Activated naive CD8-positive, alpha-beta T cell treated with anti-CD3 and anti-CD28 coated beads, Interleukin-2, amount 10 ng/mL, durations not matched to agents 7 days and 5 days (primary cell): ENCODE data around the gene DHRSX. TPM values are rescaled to one million over a fixed set of nuclear protein-coding genes. Genes with fewer than 3 reads are reported as not detected.
A peak's percentile ranks its signal among the peaks of the same experiment; 100 is the strongest.

Experiments
- ATAC-seq: fragments of 150-1000 bp; cut with Tn5 transposase; one replicate; pipeline ENCODE4 v1.10.0; 2021; ENCODE audit warnings: low read depth, moderate library complexity
- POLR2A ChIA-PET: fragments of 350-600 bp; sonication (Branson Sonifier 250); formaldehyde crosslinking; loops from one replicate; lab custom pipeline; 2021; ENCODE audit warnings: antibody characterized with exemption; lab: Charles Lee
- DNase-seq: peaks from one replicate; pipeline ENCODE4 v3.0.0; 2021
- H3K27ac Mint-ChIP-seq: one replicate; pipeline ENCODE4 v1.8.0; 2022; ENCODE audit warnings: mild to moderate bottlenecking, mixed read lengths
- H3K27me3 Mint-ChIP-seq: one replicate; pipeline ENCODE4 v1.8.0; 2022; ENCODE audit warnings: mild to moderate bottlenecking, moderate library complexity, mixed read lengths
- H3K36me3 Mint-ChIP-seq: one replicate; pipeline ENCODE4 v1.8.0; 2021; ENCODE audit warnings: mild to moderate bottlenecking, mixed read lengths
- H3K4me1 Mint-ChIP-seq: one replicate; pipeline ENCODE4 v1.8.0; 2021; ENCODE audit warnings: mixed read lengths
- H3K4me3 Mint-ChIP-seq: one replicate; pipeline ENCODE4 v1.8.0; 2022; ENCODE audit warnings: mild to moderate bottlenecking, moderate library complexity, mixed read lengths
- H3K9me3 Mint-ChIP-seq: one replicate; pipeline ENCODE4 v1.8.0; 2021; ENCODE audit warnings: mixed read lengths
- total RNA-seq, 2 experiments: library from RNA; stranded (reverse); gene quantifications; one replicate each; pipeline ENCODE4 v1.2.3, GENCODE V29; 2021

Gene DHRSX, protein sequence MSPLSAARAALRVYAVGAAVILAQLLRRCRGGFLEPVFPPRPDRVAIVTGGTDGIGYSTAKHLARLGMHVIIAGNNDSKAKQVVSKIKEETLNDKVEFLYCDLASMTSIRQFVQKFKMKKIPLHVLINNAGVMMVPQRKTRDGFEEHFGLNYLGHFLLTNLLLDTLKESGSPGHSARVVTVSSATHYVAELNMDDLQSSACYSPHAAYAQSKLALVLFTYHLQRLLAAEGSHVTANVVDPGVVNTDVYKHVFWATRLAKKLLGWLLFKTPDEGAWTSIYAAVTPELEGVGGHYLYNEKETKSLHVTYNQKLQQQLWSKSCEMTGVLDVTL
- 10 to 100 TPM; 17.0 to 18.1 TPM for total RNA-seq

GRCh38 chrX:2500803-2501558 lies at the start of gene DHRSX, which contains the start of gene ZBED1:
Gene DHRSX (minus strand): TSS chrX:2500976. CDS start chrX:2500925, 51 bp downstream.
Gene ZBED1 (minus strand): TSS chrX:2500976. CDS start chrX:2490719, 10,257 bp downstream.
- H3K27me3 Mint-ChIP-seq = no peaks in the 10 kb centered on the region
- DNase-seq (peak; percentile 79), ATAC-seq (peak; percentile 81)
- H3K4me3 Mint-ChIP-seq = peak within 1 kb of the TSS; percentile 84
- H3K27ac Mint-ChIP-seq = peak within 1 kb of the TSS; percentile 87
- no peaks in the 10 kb centered on the region for H3K9me3 Mint-ChIP-seq
- POLR2A ChIA-PET = no interaction called here
- peaks cover 23% of the 10 kb centered on the region for H3K4me1 Mint-ChIP-seq
- no peaks in the 10 kb centered on the region for H3K36me3 Mint-ChIP-seq

DNA sequence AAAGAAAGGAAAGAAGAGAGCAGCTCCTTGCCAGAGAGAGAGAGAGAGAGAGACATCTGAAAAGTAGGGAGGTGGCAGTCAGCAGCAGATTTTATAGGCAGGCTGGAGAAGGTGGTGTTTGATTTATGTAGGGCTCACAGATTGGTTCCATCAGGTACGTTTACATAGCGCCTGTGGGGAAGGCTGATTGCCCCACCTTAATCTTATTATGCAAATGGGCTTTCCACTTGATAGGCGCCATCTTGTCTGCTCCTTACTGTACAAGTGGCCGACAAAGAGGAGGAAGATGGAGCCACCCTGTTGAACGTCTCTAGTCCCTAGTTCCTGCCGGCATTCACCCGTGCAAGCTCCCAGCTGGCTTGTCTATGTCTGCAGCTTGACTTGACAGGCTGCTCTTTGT lies 49.1 kb upstream of the DHRSX start:
- POLR2A ChIA-PET = no interaction called here
- H3K36me3 Mint-ChIP-seq = no peaks in the 10 kb centered on the region
- H3K4me3 Mint-ChIP-seq = no peak overlapping the region
- no peak for ATAC-seq
- H3K27me3 Mint-ChIP-seq = no peaks in the 10 kb centered on the region
- peaks cover 8% of the 10 kb centered on the region for H3K9me3 Mint-ChIP-seq
- no peak for DNase-seq
- no peaks in the 10 kb centered on the region for H3K4me1 Mint-ChIP-seq
- H3K27ac Mint-ChIP-seq = no peak overlapping the region

DNA sequence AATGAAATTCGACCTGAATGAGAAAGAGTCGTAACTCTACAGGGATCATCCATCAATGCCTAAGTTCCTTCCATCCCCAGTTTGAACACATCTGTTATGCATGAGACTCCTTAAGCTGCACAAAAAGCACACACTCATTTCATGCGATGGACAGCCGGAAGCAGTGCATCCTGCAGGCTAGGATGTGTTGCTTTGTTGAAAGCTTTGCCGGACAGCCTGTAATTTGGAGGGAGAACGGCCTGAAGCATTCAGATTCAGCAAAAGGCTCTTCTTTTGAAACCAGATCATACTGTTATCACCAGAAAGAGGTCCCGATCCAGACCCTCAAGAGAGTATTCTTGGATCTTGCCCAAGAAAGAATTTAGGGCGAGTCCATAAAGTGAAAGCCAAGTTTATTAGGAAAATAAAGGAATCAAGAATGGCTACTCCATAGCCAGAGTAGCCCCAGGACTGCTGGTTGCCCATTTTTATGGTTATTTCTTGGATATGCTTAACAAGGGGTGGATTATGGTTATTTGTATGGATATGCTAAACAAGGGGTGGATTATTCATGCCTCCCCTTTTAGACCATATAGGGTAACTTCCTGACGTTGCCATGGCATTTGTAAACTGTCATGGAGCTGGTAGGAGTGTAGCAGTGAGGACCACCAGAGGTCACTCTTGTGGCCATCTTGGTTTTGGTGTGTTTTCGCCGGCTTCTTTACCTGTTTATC lies 48.1 kb upstream of the DHRSX start:
- H3K9me3 Mint-ChIP-seq = peaks cover 6% of the 10 kb centered on the region
- H3K36me3 Mint-ChIP-seq = no peaks in the 10 kb centered on the region
- POLR2A ChIA-PET = no interaction called here
- DNase-seq (no peak), ATAC-seq (no peak)
- H3K4me3 Mint-ChIP-seq = no peak overlapping the region
- no peaks in the 10 kb centered on the region for H3K27me3 Mint-ChIP-seq
- H3K4me1 Mint-ChIP-seq = no peaks in the 10 kb centered on the region
- no peak overlapping the region for H3K27ac Mint-ChIP-seq

DNA sequence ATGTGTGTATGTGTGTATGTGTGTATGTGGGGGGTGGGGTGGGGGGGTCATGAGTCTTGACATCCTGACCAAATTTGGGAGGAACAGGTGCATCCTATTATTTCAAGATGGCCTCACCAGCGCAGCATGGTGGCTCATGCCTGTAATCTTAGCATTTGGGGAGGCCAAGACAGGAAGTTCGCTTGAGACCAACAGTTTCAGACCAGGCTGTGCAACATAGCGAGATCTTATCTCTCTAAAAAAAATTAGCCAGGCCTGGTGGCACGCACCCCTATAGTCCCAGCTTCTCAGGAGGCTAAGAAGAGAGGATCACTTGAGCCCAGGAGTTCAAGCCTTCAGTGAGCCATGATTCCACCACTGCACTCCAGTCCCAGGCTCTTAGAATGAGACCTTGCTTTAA lies 47.0 kb upstream of the DHRSX start:
- Mint-ChIP-seq H3K27me3 (no peaks in the 10 kb centered on the region), H3K4me1 (no peaks in the 10 kb centered on the region), H3K4me3 (no peak overlapping the region), H3K9me3 (peaks cover 6% of the 10 kb centered on the region), H3K36me3 (no peaks in the 10 kb centered on the region), H3K27ac (no peak overlapping the region)
- ATAC-seq (no peak), DNase-seq (no peak)
- POLR2A ChIA-PET = no interaction called here

- H3K4me1 Mint-ChIP-seq = no peaks in the 10 kb centered on the region
- POLR2A ChIA-PET = no interaction called here
- no peaks in the 10 kb centered on the region for H3K36me3 Mint-ChIP-seq
- peaks cover 6% of the 10 kb centered on the region for H3K9me3 Mint-ChIP-seq
- no peak overlapping the region for H3K27ac Mint-ChIP-seq
- no peak overlapping the region for H3K4me3 Mint-ChIP-seq
- ATAC-seq (no peak), DNase-seq (no peak)
- no peaks in the 10 kb centered on the region for H3K27me3 Mint-ChIP-seq
These were observed 45.7 kb upstream of the DHRSX start for GRCh38 chrX:2546496-2546895.

- H3K4me3 Mint-ChIP-seq = no peak overlapping the region
- H3K36me3 Mint-ChIP-seq = no peaks in the 10 kb centered on the region
- ATAC-seq = no peak
- H3K9me3 Mint-ChIP-seq = peaks cover 6% of the 10 kb centered on the region
- POLR2A ChIA-PET = no interaction called here
- H3K27ac Mint-ChIP-seq = no peak overlapping the region
- H3K4me1 Mint-ChIP-seq = no peaks in the 10 kb centered on the region
- no peak for DNase-seq
- no peaks in the 10 kb centered on the region for H3K27me3 Mint-ChIP-seq
These were observed 44.4 kb upstream of the DHRSX start for GRCh38 chrX:2545144-2545543.

DNA sequence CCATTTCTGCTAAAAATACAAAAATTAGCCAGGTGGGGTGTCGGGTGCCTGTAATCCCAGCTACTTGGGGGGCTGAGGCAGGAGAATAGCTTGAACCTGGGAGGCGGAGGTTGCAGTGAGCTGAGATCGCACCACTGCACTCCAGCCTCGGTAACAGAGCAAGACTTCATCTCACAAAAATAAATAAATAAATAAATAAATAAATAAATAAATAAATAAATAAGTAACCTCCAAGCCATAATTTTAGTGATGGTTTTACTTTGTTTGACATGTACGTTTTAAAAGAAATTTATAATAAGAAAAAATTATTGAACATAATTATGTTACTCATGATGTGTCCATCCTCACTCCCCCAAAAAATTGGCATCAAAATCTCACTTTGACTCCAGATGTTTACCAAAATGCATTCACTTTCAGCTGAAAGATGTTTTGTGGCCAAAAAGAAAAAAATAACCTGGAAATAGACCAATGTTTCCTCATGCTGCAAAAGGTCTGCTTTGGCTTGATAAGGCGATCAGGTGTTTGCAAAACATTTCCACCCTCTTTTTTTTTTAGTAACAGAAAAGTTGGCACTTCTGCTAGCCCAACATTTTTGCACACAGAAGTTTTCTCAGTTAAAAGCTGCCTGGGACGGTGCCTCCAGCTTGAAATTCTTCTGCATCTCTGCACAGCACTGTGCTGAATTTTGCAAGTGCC lies 42.2 kb upstream of the DHRSX start:
- Mint-ChIP-seq H3K36me3 (no peaks in the 10 kb centered on the region), H3K9me3 (peaks cover 3% of the 10 kb centered on the region), H3K4me1 (no peaks in the 10 kb centered on the region), H3K4me3 (no peak overlapping the region), H3K27ac (no peak overlapping the region), H3K27me3 (no peaks in the 10 kb centered on the region)
- POLR2A ChIA-PET = no interaction called here
- ATAC-seq (no peak), DNase-seq (no peak)

- H3K4me1 Mint-ChIP-seq = no peaks in the 10 kb centered on the region
- DNase-seq (no peak), ATAC-seq (no peak)
- H3K36me3 Mint-ChIP-seq = no peaks in the 10 kb centered on the region
- peaks cover 5% of the 10 kb centered on the region for H3K27me3 Mint-ChIP-seq
- H3K9me3 Mint-ChIP-seq = peaks cover 3% of the 10 kb centered on the region
- POLR2A ChIA-PET = no interaction called here
- no peak overlapping the region for H3K4me3 Mint-ChIP-seq
- H3K27ac Mint-ChIP-seq = no peak overlapping the region
These were observed 40.8 kb upstream of the DHRSX start for GRCh38 chrX:2541603-2542002.

- POLR2A ChIA-PET = no interaction called here
- Mint-ChIP-seq H3K9me3 (no peaks in the 10 kb centered on the region), H3K4me3 (no peak overlapping the region), H3K4me1 (no peaks in the 10 kb centered on the region), H3K36me3 (no peaks in the 10 kb centered on the region), H3K27me3 (peaks cover 5% of the 10 kb centered on the region), H3K27ac (no peak overlapping the region)
- ATAC-seq = no peak
- DNase-seq = no peak
These were observed 39.7 kb upstream of the DHRSX start for GRCh38 chrX:2540426-2540947.

DNA sequence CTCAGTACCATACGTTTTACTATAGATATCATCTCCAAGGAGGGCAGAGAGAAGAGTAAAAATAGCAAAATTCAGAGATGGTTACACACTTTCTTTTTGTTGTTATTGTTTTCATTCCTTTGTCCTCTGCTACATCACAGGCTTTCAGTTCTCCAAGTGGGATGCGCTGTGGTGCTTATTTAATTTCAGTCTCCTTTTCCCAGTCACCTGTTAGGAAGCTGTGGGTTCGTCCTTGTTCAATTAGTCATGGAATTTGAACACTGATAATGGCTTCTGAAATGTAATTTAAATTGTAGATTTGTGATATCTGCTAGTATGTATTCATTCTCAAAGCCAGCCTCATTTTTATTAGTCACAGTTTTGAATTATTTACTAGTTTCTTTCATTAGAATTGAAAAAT lies 38.8 kb upstream of the DHRSX start:
- Mint-ChIP-seq H3K36me3 (no peaks in the 10 kb centered on the region), H3K27ac (no peak overlapping the region), H3K27me3 (peaks cover 5% of the 10 kb centered on the region), H3K9me3 (no peaks in the 10 kb centered on the region), H3K4me3 (no peak overlapping the region), H3K4me1 (no peaks in the 10 kb centered on the region)
- POLR2A ChIA-PET = no interaction called here
- DNase-seq (no peak), ATAC-seq (no peak)

DNA sequence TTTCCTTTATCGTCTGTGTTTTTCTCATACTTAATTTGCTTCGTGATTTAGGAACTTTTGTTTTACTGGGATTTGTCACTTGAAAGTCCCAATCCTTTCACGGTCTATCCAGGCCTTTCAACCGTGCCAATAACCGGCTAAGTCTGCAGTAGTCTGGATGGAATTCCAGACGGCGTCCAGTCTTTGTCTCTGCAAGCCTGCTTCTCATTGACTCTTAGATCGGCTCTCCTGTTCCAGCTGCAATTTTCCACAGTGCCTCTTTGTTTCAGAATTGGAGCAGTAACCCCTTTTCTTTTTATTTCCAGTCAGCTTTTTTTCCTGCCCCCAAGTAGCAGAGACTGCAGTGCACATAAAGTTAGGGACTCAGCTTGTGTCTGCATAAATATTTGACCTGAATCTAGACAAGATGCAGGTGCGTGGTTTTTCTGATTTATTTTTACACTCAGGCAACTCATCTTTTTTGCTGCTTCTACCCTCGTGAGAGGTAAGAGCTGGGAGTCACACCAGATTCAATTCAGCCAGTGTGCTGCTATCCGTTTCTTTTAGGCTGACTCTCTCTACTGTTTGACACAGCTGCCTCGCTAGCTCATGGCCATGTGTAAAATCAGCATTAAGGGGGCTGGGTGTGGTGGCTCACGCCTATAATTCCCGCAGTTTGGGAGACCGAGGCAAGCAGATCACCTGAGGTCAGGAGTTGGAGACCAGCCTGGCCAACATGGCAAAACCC lies 37.4 kb upstream of the DHRSX start:
- H3K27ac Mint-ChIP-seq = no peak overlapping the region
- H3K9me3 Mint-ChIP-seq = no peaks in the 10 kb centered on the region
- no peak overlapping the region for H3K4me3 Mint-ChIP-seq
- DNase-seq (no peak), ATAC-seq (no peak)
- no peaks in the 10 kb centered on the region for H3K4me1 Mint-ChIP-seq
- H3K36me3 Mint-ChIP-seq = no peaks in the 10 kb centered on the region
- POLR2A ChIA-PET = no interaction called here
- peaks cover 5% of the 10 kb centered on the region for H3K27me3 Mint-ChIP-seq

DNA sequence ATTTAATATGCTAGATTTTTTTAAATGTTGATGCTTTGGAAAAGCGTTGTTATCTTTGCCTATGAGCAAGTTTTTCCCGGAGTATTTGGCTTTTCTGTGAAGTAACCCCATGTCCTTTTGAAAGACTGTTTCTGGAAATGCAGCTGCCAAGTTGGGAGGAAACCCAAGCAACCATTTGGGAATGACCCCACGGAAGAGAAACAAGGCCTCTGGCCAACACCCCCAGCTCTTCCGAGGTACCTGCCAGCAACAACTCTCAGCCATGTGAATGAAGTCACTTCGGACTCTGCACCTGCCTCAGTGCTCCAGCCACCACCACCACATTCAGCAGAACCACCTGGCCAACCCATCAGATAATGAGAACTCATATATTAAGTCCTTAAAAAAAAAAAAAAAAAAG lies 36.2 kb upstream of the DHRSX start:
- H3K36me3 Mint-ChIP-seq = no peaks in the 10 kb centered on the region
- no peak for DNase-seq
- no peak for ATAC-seq
- H3K4me3 Mint-ChIP-seq = no peak overlapping the region
- no peaks in the 10 kb centered on the region for H3K9me3 Mint-ChIP-seq
- peaks cover 5% of the 10 kb centered on the region for H3K27me3 Mint-ChIP-seq
- no peaks in the 10 kb centered on the region for H3K4me1 Mint-ChIP-seq
- POLR2A ChIA-PET = no interaction called here
- no peak overlapping the region for H3K27ac Mint-ChIP-seq
